AG09319 (cell line): Measurements from ENCODE around the gene IGF1R.

ENCODE experiments used
- DNase-seq: peaks from one replicate; pipeline ENCODE4 v3.0.0-alpha.2; 2010; ENCODE audit warnings: low read depth; ENCODE audit errors: extremely low read depth
- TF ChIP-seq, protein P1 (sequence below): IDR thresholded peaks from 2 replicates; pipeline ENCODE4 v1.5.1; 2011; ENCODE audit warnings: low read depth, mild to moderate bottlenecking, inconsistent platforms, low read length, moderate library complexity

IGF1R gene

DNA sequence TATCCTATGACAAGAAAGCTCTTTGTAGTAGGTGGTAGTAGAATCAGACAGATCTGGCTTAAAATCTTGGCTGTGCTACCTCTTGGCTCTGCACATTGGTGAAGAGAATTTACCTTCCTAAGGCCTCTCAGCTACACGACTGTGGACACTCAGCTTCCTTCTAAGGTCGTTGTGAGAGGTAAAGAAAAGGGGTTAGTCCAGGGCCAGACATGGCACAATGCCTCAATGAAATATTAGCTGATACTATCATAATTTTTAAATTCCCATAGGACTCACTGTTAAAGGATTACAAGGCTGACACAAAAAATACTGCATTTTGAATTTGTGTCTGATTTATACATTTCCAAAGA, 80.4 kb downstream of the IGF1R start:
- no peak for DNase-seq
- TF ChIP-seq, protein P1, sequence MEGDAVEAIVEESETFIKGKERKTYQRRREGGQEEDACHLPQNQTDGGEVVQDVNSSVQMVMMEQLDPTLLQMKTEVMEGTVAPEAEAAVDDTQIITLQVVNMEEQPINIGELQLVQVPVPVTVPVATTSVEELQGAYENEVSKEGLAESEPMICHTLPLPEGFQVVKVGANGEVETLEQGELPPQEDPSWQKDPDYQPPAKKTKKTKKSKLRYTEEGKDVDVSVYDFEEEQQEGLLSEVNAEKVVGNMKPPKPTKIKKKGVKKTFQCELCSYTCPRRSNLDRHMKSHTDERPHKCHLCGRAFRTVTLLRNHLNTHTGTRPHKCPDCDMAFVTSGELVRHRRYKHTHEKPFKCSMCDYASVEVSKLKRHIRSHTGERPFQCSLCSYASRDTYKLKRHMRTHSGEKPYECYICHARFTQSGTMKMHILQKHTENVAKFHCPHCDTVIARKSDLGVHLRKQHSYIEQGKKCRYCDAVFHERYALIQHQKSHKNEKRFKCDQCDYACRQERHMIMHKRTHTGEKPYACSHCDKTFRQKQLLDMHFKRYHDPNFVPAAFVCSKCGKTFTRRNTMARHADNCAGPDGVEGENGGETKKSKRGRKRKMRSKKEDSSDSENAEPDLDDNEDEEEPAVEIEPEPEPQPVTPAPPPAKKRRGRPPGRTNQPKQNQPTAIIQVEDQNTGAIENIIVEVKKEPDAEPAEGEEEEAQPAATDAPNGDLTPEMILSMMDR, result no peak

DNA sequence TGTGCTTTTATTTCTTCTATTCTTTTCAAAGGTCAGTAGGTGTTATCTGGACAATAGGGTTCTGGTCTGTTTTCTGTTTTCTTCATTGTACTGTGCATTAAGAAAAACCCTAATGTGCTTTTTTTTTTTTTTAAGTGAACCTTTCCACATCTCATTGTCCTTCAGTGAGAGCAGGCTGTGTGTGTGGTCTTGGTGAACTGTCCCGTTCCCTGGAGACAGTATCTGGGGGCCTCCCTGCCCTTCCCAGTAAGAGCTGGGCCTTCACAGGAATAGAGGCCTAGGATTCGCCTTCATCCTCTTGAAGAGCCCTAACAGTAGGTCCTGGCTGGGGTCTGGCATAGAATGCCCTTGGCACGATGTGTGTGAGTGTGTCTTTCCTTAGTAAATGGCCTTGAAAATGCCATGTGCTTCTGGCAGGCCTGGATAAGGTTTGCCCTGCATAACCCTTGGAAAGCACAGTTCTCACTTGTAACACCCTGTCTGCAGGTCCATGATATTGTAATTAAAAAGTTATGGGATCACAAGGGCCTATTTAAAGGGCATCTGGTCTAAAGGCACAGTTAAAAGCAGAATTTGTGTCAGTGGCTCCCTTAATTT, 81.2 kb downstream of the IGF1R start:
- DNase-seq, result no peak

DNA sequence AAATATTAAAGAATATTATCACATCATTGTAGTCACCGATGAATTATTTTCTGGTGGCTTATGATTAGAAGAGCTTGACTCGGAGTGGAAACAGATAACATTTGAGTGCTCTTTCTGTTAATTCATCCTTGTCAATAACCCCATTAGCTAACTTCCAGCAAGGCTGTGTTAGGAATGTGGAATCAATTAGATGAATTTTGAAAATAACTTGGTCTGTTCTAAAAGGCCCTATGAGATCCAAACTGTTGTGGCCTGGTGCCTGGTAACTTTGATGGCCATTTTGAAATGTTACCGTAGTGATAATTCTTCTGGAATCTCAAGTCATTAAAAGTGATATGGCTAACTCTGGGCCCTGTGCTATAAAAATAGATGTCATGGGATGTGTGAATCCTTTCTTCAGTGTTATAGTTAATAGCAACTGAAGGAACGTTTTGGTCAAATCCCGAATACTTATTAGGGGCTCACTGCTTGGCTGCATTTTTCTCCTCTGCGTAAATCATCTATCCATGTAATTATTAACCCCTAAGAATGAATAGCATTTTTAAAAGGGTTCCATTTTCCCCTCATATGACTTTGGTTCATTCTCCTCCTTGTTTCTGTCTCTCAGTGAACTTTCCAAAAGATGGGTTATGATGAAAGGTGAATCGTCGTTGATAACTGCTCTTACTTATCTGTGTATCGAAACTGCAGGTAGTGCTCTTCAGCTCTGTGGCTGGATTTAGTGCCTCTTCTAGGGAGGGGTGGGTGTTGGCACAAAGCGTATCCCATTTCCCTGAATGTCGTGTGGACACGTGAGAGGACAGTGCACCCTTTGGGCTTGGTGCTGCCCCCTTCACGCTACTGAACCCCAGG, 82.7 kb downstream of the IGF1R start:
- TF ChIP-seq, protein P1, result no peak
- no peak for DNase-seq

More for the DNA sequence above, 81.2 kb downstream of the IGF1R start:
- TF ChIP-seq, protein P1, result no peak

DNA sequence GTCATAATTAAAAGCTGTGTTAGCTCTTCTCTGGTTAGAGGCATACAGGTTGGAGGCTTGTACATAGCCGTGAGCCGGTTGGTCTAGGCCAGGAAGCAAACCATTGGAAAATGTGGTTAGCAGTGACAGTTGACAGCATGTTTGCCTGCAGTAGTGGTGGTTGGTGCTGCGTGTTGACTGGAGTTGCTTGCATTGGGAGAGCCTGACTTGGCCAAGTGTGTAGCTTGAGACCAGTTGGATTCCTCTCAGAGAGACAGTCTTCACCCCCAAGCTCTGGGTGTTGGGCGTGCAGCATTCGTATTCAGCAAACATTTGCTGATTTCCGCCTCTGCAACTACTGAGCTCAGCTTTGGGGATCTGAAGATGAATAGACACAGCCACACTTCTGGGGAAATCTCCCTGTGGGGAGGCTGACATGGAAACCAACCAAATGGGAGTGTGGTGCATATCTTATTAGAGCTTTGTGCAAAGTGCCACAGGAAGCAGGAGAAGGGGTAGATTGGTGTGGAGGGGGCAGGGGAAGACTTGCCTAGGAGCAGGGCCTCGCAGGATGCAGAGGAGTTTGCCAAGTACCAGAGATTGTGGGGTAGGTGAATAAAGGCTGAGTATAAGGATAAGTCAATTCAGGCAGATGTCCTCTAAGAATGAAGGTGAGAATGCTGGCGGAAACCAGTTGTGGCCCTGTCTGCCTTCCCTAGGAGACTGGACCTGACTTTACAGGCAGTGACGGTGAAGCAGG, 83.5 kb downstream of the IGF1R start:
- TF ChIP-seq, protein P1, result no peak
- no peak for DNase-seq

DNA sequence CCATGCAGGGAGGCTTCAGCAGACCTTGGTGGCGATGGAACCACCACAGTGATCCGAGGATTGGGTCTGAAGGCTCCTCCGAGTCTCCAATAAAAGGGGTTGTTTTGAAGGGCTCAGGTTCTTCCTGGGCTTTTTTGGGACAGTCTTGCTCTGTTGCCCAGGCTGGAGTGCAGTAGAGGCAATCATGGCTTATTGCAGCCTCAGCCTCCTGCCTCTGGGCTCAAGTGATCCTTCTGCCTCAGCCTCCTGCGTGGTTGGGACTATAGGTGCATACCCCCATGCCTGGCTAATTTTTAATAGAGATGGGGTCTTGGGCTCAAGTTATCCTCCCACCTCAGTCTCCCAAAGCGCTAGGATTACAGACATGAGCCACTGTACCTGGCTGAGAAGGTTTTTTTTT, 84.8 kb downstream of the IGF1R start:
- DNase-seq, result no peak
- TF ChIP-seq, protein P1, result no peak

DNA sequence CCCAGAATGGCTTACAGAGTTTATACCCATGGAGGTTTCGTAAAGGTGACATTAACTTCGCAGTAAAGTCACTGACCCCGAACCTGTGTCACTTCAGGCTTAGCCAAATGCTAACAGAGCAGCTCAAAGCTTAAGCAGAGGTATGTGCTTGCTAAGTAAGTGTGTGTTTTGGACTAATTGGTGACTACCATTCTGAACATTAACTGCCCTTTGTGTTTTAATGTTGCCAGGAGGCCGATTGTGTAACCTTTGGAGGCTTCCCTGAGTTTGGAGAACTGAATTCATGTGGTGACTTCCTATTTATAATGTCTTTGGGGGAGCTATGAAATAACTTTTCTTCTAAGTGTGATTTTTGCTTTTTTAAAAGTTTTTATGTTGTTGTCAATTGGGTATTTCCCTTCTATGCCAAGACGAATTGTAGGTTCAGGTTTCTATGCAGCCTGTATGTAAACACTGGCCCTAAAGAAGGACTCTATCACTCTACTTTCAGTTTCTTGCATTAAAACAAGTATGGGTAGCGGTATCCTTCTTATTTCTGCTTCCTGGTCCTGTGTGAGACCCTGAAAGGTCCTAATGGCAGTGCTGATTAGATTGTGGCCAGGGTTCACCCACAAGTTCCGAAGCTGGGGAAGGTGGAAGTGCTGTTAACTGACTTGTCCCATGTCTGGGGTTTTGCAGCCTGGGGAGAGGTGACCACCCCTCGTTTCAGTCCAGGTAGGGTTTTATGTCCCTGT, 86.3 kb downstream of the IGF1R start:
- DNase-seq, result no peak
- TF ChIP-seq, protein P1, result no peak
